ENCODE results near the gene CA5A.

GRCh38 chr16:87851141-87851587 is 85.2 kb downstream of the CA5A start:
- TF ChIP-seq CEBPB (IDR thresholded peaks at IDR 0.05) (no peak), TAF1 (IDR thresholded peaks at IDR 0.05; ENCODE audit: low read depth) (no peak), MAX (IDR thresholded peaks at IDR 0.05) (no peak; the same call in 1 of the 2 replicates), CREB1 (IDR thresholded peaks at IDR 0.05; ENCODE audit: low read depth) (no peak), YY1 (IDR thresholded peaks at IDR 0.05; ENCODE audit: low read depth) (no peak), EGR1 (IDR thresholded peaks at IDR 0.05) (no peak), TCF12 (IDR thresholded peaks at IDR 0.05; ENCODE audit: low read depth) (no peak), RAD21 (IDR thresholded peaks at IDR 0.05; ENCODE audit: low read depth) (no peak), FOXM1 (IDR thresholded peaks at IDR 0.05; ENCODE audit: borderline replicate concordance, low read depth) (no peak), EP300 (IDR thresholded peaks at IDR 0.05; ENCODE audit: borderline replicate concordance) (no peak), REST (IDR thresholded peaks at IDR 0.05; ENCODE audit: low read depth) (no peak), ZBTB7A (IDR thresholded peaks at IDR 0.05; ENCODE audit: low read depth) (no peak; the same call in 1 of the 2 replicates)
